CD8-positive, alpha-beta memory T cell (primary cell): ENCODE measurements around the gene SORD. TPM values are rescaled to one million over a fixed set of nuclear protein-coding genes. Genes with fewer than 3 reads are reported as not detected.
"Not testable (repeated sequence)": the region's sequence is repeated elsewhere in the genome, so short reads cannot be mapped to it uniquely, and the experiment has no call there.

Experiments
- CTCF ChIA-PET: fragments of 350-600 bp; sonication (Branson Sonifier 250); formaldehyde crosslinking; loops from one replicate; lab custom pipeline; 2021; ENCODE audit warnings: antibody characterized with exemption; lab: Charles Lee
- POLR2A ChIA-PET: fragments of 350-600 bp; sonication (Branson Sonifier 250); formaldehyde crosslinking; loops from one replicate; lab custom pipeline; 2021; ENCODE audit warnings: antibody characterized with exemption; lab: Charles Lee
- DNase-seq, 5 donors: peaks; one replicate each; pipeline versions ENCODE4 v3.0.0 to v3.0.0-alpha.2; 2020 to 2022; ENCODE audit warnings: mixed read lengths in 1 of 5
- H3K27ac ChIP-seq: one replicate; pipeline ENCODE4 v1.7.0; 2013; ENCODE audit warnings: low read depth, mild to moderate bottlenecking, low read length, moderate library complexity
- H3K27me3 ChIP-seq: 2 replicates; pipeline ENCODE4 v1.7.0; 2013; ENCODE audit warnings: low read length, mild to moderate bottlenecking; ENCODE audit not compliant: insufficient read depth, poor library complexity, severe bottlenecking
- H3K36me3 ChIP-seq: 2 replicates; pipeline ENCODE4 v1.7.0; 2013; ENCODE audit warnings: mild to moderate bottlenecking, low read length, moderate library complexity; ENCODE audit not compliant: insufficient read depth
- H3K4me1 ChIP-seq: 2 replicates; pipeline ENCODE4 v1.7.0; 2013; ENCODE audit warnings: mild to moderate bottlenecking, low read length, moderate library complexity; ENCODE audit not compliant: insufficient read depth
- H3K4me3 ChIP-seq: 2 replicates; pipeline ENCODE4 v1.7.0; 2013; ENCODE audit warnings: mild to moderate bottlenecking, low read length
- H3K9me3 ChIP-seq: 2 replicates; pipeline ENCODE4 v1.7.0; 2013; ENCODE audit warnings: mild to moderate bottlenecking, low read length
- H3K27ac Mint-ChIP-seq, 8 donors: one replicate each; pipeline ENCODE4 v1.8.0; 2020 to 2021; ENCODE audit warnings: mixed read lengths in 8 of 8, mild to moderate bottlenecking in 6 of 8, inconsistent platforms in 3 of 8, moderate library complexity in 3 of 8
- H3K27me3 Mint-ChIP-seq, 2 donors: one replicate each; pipeline ENCODE4 v1.8.0; 2020 to 2021; ENCODE audit warnings: mixed read lengths in 2 of 2, mild to moderate bottlenecking in 1 of 2, moderate library complexity in 1 of 2
- H3K36me3 Mint-ChIP-seq, 3 donors: one replicate each; pipeline ENCODE4 v1.8.0; 2020 to 2021; ENCODE audit warnings: mixed read lengths in 3 of 3, inconsistent platforms in 1 of 3, mild to moderate bottlenecking in 1 of 3
- H3K4me1 Mint-ChIP-seq, 3 donors: one replicate each; pipeline ENCODE4 v1.8.0; 2020 to 2021; ENCODE audit warnings: mixed read lengths in 3 of 3, inconsistent platforms in 1 of 3, mild to moderate bottlenecking in 1 of 3
- H3K4me3 Mint-ChIP-seq, 7 donors: one replicate each; pipeline ENCODE4 v1.8.0; 2020 to 2021; ENCODE audit warnings: mixed read lengths in 7 of 7, mild to moderate bottlenecking in 6 of 7, moderate library complexity in 4 of 7, inconsistent platforms in 2 of 7
- H3K9me3 Mint-ChIP-seq, 5 donors: one replicate each; pipeline ENCODE4 v1.8.0; 2020 to 2022; ENCODE audit warnings: mixed read lengths in 5 of 5, mild to moderate bottlenecking in 3 of 5, moderate library complexity in 2 of 5, inconsistent platforms in 1 of 5
- polyA plus RNA-seq: library from polyadenylated mRNA; unstranded; fragments of 300-500 nt; fragmentation: Illumina TruSeq; gene quantifications from one replicate; pipeline ENCODE4 v1.2.3, GENCODE V29; 2021
- total RNA-seq, 2 experiments: library from RNA; stranded (reverse); gene quantifications; one replicate each; pipeline ENCODE4 v1.2.3, GENCODE V29; 2021

Gene SORD
- total and polyA plus RNA-seq, 3 experiments from 2014 or later, result 7.8 to 23.1 (median 23.0) TPM

DNA sequence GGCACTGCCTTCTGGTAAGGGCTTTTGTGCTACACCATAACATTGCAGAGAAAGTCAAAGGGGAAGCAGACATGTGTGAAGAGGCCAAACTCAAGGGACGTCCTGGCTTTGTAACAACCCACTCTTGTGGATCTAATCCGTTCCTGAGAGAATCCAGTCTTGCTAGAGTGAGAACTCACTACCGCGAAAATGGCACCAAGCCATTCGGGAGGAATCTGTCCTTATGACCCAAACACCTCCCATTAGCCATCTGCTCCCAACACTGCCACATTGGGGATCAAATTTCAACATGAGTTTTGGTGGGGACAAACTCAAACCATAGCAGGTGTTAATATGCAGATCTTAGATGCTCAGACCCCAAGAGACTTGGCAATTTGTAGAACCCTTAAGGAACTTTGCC, 56.2 kb downstream of the SORD start:
- H3K36me3 ChIP-seq, H3K4me3 ChIP-seq, H3K27me3 ChIP-seq, H3K36me3 Mint-ChIP-seq, DNase-seq, H3K4me1 Mint-ChIP-seq, H3K9me3 Mint-ChIP-seq, H3K27me3 Mint-ChIP-seq, H3K27ac Mint-ChIP-seq, CTCF ChIA-PET, H3K4me3 Mint-ChIP-seq, H3K4me1 ChIP-seq, H3K9me3 ChIP-seq, POLR2A ChIA-PET: not testable (repeated sequence)
- H3K27ac ChIP-seq, result peak overlapping the region; percentile 16

DNA sequence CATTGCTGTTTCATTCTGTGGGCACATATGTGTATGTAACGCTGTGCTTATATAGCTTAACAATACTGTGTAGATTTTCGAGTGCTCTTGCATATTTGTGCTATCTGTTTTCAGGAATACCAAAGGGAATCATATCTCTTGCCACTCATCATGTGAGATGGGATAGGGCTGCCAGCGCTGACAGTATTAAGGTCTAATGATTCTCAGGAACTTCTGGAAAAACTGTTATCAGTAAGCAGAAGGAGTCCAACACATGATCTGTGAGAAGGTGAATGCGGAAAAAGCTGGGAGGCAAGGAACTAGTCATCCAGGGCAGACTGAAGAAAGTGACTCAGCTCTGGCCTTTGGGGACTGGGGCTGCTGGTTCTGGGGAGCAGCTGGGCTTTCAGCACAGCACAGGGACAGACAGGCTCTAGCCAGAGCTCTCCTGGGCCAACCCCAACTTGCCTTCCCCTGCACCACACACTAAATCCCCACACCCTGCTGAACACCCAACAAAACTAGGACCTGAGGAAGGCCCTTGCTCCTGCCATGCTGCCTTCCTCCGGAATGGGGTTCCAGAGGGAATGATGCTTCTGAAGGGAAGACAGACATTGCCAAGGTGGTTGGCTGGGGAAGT, 56.7 kb downstream of the SORD start:
- H3K36me3 ChIP-seq, H3K27me3 ChIP-seq, H3K27me3 Mint-ChIP-seq, H3K9me3 Mint-ChIP-seq, H3K27ac ChIP-seq, H3K4me1 Mint-ChIP-seq, POLR2A ChIA-PET, H3K4me3 Mint-ChIP-seq, H3K4me1 ChIP-seq, H3K27ac Mint-ChIP-seq, CTCF ChIA-PET, H3K4me3 ChIP-seq, H3K9me3 ChIP-seq, DNase-seq, H3K36me3 Mint-ChIP-seq: not testable (repeated sequence)

DNA sequence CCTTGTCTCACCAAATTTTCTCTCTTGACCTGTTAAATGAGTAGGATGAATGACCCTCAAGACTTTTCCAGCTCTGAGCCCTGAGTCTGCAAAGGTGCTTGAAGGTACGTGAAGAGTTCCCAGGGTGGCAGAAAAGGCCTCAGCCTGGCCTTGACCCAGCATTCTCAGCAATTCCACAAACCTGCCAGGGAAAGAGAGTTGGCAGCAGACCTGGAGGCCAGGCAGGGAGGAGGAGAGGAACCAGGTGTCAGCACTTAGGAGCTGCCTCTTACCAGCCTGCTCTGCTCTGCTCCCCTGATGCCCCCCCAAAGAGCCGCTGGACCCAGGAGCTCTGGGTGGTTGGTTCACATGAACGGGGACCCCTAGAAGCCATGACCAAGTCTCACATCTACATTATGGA, 57.6 kb downstream of the SORD start:
- H3K4me1 ChIP-seq, H3K27ac Mint-ChIP-seq, H3K9me3 Mint-ChIP-seq, H3K4me3 Mint-ChIP-seq, POLR2A ChIA-PET, H3K36me3 ChIP-seq, H3K27me3 ChIP-seq, H3K36me3 Mint-ChIP-seq, DNase-seq, H3K9me3 ChIP-seq, H3K4me1 Mint-ChIP-seq, H3K4me3 ChIP-seq, H3K27ac ChIP-seq: not testable (repeated sequence)
- CTCF ChIA-PET, result interaction anchor here (1.4 kb wide), 1 partner anchor 38 kb away, joined by 3 read pairs; no protein-coding TSS in a partner anchor
- peaks cover 0 to 17% of the 10 kb centered on the region in 2 donors for H3K27me3 Mint-ChIP-seq

DNA sequence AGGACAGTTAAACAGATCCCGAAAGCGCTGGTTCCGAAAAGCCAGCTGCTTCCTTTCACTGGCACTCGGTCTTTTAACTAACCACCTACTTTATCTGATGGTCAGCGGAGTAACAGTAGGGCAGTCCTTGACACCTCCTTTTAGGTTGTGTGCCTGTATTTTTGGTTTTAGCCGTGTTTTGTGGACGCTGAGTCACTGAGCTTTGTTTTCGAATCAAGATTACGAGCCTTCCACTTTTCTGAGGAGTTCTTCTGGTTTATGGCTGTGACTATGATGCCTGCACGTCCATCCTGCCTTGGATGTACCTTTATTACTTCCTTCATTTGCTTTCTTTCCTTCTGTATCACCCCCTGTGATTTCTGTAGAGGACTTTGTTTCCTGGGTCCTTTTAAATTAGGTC, 59.4 kb downstream of the SORD start:
- POLR2A ChIA-PET, H3K9me3 ChIP-seq, H3K27ac ChIP-seq, H3K36me3 Mint-ChIP-seq, H3K9me3 Mint-ChIP-seq, H3K36me3 ChIP-seq, CTCF ChIA-PET, H3K4me1 ChIP-seq, DNase-seq, H3K27ac Mint-ChIP-seq, H3K4me3 Mint-ChIP-seq, H3K4me3 ChIP-seq, H3K4me1 Mint-ChIP-seq, H3K27me3 ChIP-seq: not testable (repeated sequence)
- H3K27me3 Mint-ChIP-seq, result peaks cover 0 to 25% of the 10 kb centered on the region in 2 donors

DNA sequence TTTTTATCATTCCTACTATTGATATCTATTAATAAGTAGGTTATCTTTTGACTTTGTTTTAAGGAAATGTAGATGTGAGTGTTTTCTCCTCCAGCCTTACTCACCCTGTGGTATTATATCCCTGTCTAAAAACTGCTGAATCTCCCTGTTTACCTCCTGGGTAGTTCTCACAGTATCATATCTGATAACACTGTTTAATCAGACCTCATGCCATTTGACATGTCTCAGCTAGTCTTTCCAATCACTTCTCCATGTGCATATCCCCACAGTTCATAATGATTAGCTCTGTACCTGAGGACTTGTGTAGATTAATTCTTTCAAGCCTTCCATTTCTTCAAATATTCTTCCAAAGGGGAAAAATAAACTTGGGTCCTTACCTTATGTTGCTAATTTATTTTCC, 60.2 kb downstream of the SORD start:
- H3K27ac Mint-ChIP-seq, result no peak overlapping the region
- Histone ChIP-seq H3K36me3 (no peaks in the 10 kb centered on the region), H3K27ac (no peak overlapping the region), H3K4me1 (no peaks in the 10 kb centered on the region), H3K27me3 (no peaks in the 10 kb centered on the region), H3K4me3 (no peak overlapping the region), H3K9me3 (no peaks in the 10 kb centered on the region)
- no peak for DNase-seq
- no peaks in the 10 kb centered on the region for H3K36me3 Mint-ChIP-seq
- no peaks in the 10 kb centered on the region for H3K9me3 Mint-ChIP-seq
- H3K4me1 Mint-ChIP-seq, result no peaks in the 10 kb centered on the region
- peaks cover 0 to 33% of the 10 kb centered on the region in 2 donors for H3K27me3 Mint-ChIP-seq
- no peak overlapping the region for H3K4me3 Mint-ChIP-seq
- CTCF ChIA-PET, result no interaction called here
- POLR2A ChIA-PET, result no interaction called here

DNA sequence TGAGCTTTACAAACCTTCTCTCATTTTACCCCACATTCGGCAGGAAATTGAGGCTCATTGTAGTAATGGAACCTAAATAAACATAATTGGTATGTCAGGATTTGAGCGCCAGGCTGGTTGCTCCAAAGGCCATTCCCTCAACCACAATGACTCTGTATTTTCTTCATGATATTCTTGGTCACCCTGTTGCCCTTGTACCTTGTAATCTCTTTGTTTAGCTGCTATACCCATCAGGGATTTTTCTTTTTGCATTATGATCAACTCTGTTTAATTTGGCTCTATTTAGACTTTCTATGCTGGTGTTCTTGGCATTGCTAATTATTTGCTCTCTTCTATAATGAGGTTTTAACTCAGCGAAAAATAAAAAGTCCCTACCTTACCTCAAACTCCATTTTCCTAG, 61.2 kb downstream of the SORD start:
- Histone ChIP-seq H3K4me1 (no peaks in the 10 kb centered on the region), H3K36me3 (no peaks in the 10 kb centered on the region), H3K9me3 (no peaks in the 10 kb centered on the region), H3K27ac (no peak overlapping the region), H3K4me3 (no peak overlapping the region), H3K27me3 (no peaks in the 10 kb centered on the region)
- Mint-ChIP-seq H3K4me3 (no peak overlapping the region), H3K9me3 (no peaks in the 10 kb centered on the region), H3K36me3 (no peaks in the 10 kb centered on the region), H3K27ac (no peak overlapping the region), H3K4me1 (no peaks in the 10 kb centered on the region), H3K27me3 (peaks cover 0 to 38% of the 10 kb centered on the region in 2 donors)
- no peak for DNase-seq
- CTCF ChIA-PET, result no interaction called here
- POLR2A ChIA-PET, result no interaction called here

DNA sequence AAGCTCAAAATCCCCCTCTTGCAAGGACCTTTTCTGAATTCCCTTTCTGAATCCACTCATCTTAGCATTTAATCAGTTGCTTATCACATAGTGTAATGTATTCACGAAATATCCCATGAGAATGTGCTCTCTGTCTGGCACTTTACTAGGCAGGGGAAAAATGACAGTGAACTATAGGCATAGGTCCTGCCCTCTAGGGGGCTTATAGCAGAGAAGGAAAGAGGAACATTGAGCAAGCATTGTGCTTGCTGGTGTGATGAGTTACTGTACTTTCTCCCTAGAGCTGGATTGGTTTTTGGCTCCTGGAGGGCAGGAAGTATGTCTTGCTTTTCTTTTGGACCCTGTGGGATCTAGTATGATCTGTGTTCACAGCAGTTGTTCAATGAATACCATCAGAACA, 64.5 kb downstream of the SORD start:
- Histone ChIP-seq H3K27me3 (no peaks in the 10 kb centered on the region), H3K4me1 (no peaks in the 10 kb centered on the region), H3K36me3 (no peaks in the 10 kb centered on the region), H3K27ac (no peak overlapping the region), H3K4me3 (no peak overlapping the region), H3K9me3 (no peaks in the 10 kb centered on the region)
- CTCF ChIA-PET, result no interaction called here
- H3K36me3 Mint-ChIP-seq, result no peaks in the 10 kb centered on the region
- H3K4me1 Mint-ChIP-seq, result no peaks in the 10 kb centered on the region
- POLR2A ChIA-PET, result no interaction called here
- no peak for DNase-seq
- peaks cover 3 to 63% of the 10 kb centered on the region in 2 donors for H3K27me3 Mint-ChIP-seq
- no peaks in the 10 kb centered on the region for H3K9me3 Mint-ChIP-seq
- H3K27ac Mint-ChIP-seq, result no peak overlapping the region
- no peak overlapping the region for H3K4me3 Mint-ChIP-seq

DNA sequence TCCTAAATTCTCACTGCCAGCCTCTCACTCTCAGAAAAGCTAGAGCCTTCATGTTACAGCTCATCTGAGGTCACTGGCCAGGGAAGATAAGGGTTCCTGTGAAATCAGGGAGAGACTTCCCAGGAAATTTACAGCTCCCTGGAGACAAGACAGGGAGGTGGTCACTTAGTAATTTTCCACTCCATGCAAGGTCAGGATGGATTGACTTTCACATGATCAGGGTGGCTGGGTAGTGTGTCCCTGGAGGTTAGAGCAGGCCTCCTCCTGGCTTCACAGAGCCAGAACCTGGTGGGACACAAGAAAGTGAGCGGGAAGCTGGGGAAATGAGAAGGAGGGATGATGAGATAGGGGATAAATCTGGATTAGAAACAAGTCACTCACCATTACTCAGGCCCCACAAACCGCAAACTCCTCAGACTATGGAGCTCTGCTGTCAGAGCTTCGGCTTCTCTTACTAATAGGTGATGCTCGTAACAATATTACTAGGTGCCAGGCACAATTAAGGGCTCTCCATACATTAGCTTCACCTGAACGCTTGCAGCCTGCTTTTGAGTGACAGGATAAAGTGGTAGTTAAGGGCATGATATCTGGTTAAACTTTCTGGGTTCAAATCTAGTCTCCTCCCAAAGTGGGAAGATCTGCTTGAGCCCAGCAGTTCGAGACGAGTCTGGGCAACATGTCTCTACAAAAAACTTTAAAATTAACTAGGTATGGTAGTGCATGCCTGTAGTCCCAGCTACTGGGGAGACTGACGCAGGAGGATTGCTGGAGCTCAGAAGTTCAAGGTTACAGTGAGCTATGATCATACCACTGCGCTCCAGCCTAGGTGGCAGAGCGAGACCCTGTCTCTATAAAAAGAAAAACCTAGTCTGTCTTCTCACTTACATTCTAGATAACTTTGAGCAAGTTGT, 66.1 kb downstream of the SORD start:
- ChIA-PET CTCF (interaction anchor here (0.9 kb wide), 1 partner anchor 29 kb away, joined by 3 read pairs; no protein-coding TSS in a partner anchor), POLR2A (no interaction called here)
- no peaks in the 10 kb centered on the region for H3K27me3 ChIP-seq
- no peak overlapping the region for H3K4me3 Mint-ChIP-seq
- no peaks in the 10 kb centered on the region for H3K9me3 Mint-ChIP-seq
- no peak for DNase-seq
- H3K4me1 Mint-ChIP-seq, result no peaks in the 10 kb centered on the region
- H3K36me3 ChIP-seq, result no peaks in the 10 kb centered on the region
- no peaks in the 10 kb centered on the region for H3K36me3 Mint-ChIP-seq
- H3K9me3 ChIP-seq, result no peaks in the 10 kb centered on the region
- no peak overlapping the region for H3K27ac Mint-ChIP-seq
- H3K27ac ChIP-seq, result no peak overlapping the region
- no peak overlapping the region for H3K4me3 ChIP-seq
- no peaks in the 10 kb centered on the region for H3K4me1 ChIP-seq
- H3K27me3 Mint-ChIP-seq, result peaks cover 3 to 56% of the 10 kb centered on the region in 2 donors
